GM12878 (cell line): ENCODE measurements around the gene BSPRY. TPM values are rescaled to one million over a fixed set of nuclear protein-coding genes. Genes with fewer than 3 reads are reported as not detected.
A peak's percentile ranks its signal among the peaks of the same experiment; 100 is the strongest.

Experiments
- CHD1 ChIP-seq: IDR thresholded peaks from 2 replicates; pipeline ENCODE4 v1.6.1; 2012; ENCODE audit warnings: low read depth, low read length, improper control_type of control experiment
- CHD2 ChIP-seq: IDR thresholded peaks from 2 replicates; pipeline ENCODE4 v1.6.1; 2011; ENCODE audit warnings: low read depth, low read length, improper control_type of control experiment, borderline replicate concordance
- EP300 ChIP-seq, 2 experiments: fragments of 150-350 bp in 1 of 2; IDR thresholded peaks; 2 replicates each; pipeline ENCODE4 v1.6.1; 2011 to 2012; ENCODE audit warnings: low read depth in 2 of 2, low read length in 2 of 2, borderline replicate concordance in 1 of 2, improper control_type of control experiment in 1 of 2, inconsistent platforms in 1 of 2; ENCODE audit not compliant: control insufficient read depth in 1 of 2
- JUNB ChIP-seq: IDR thresholded peaks from 2 replicates; pipeline ENCODE4 v1.6.1; 2016; ENCODE audit warnings: antibody characterized with exemption, mild to moderate bottlenecking
- NFXL1 ChIP-seq: fragments of 450-650 bp; IDR thresholded peaks from 2 replicates; pipeline ENCODE4 v1.6.1; 2017; ENCODE audit warnings: antibody characterized with exemption, mild to moderate bottlenecking, borderline replicate concordance
- NR2C2 ChIP-seq: IDR thresholded peaks from 2 replicates; pipeline ENCODE4 v1.6.1; 2011; ENCODE audit warnings: borderline replicate concordance, low read depth; ENCODE audit not compliant: control insufficient read depth, insufficient read length
- NR2F1 ChIP-seq: fragments of 450-650 bp; conservative IDR thresholded peaks from 2 replicates; pipeline ENCODE4 v1.6.1; 2017; ENCODE audit warnings: mild to moderate bottlenecking
- RUNX3 ChIP-seq: IDR thresholded peaks from 2 replicates; pipeline ENCODE4 v1.6.1; 2012; ENCODE audit warnings: low read length, inconsistent platforms
- SMARCA5 ChIP-seq: fragments of 450-650 bp; IDR thresholded peaks from 2 replicates; pipeline ENCODE4 v1.6.1; 2017; ENCODE audit warnings: mild to moderate bottlenecking
- SMC3 ChIP-seq: IDR thresholded peaks from 2 replicates; pipeline ENCODE4 v1.6.1; 2011; ENCODE audit warnings: low read length, improper control_type of control experiment, borderline replicate concordance
- SPI1 ChIP-seq: IDR thresholded peaks from 2 replicates; pipeline ENCODE4 v1.6.1; 2011; ENCODE audit warnings: low read depth, mild to moderate bottlenecking, low read length, moderate library complexity, borderline replicate concordance; ENCODE audit not compliant: insufficient read depth
- TCF3 ChIP-seq: IDR thresholded peaks from 2 replicates; pipeline ENCODE4 v1.6.1; 2012; ENCODE audit warnings: low read depth, mild to moderate bottlenecking, low read length, borderline replicate concordance; ENCODE audit not compliant: insufficient read depth
- WRNIP1 ChIP-seq: IDR thresholded peaks from 2 replicates; pipeline ENCODE4 v1.6.1; 2011; ENCODE audit warnings: low read depth, low read length, improper control_type of control experiment, borderline replicate concordance
- YBX1 ChIP-seq: fragments of 450-650 bp; IDR thresholded peaks from 2 replicates; pipeline ENCODE4 v1.6.1; 2016; ENCODE audit warnings: antibody characterized with exemption
- polyA plus RNA-seq, 11 experiments: library from polyadenylated mRNA; depleted of rRNA in 4 of 11; unstranded in 6 of 11; stranded (reverse) in 5 of 11; fragments of >200 nt; fragmentation: Nextera tagmentation in 4 of 11; fragmentation: Illumina TruSeq in 1 of 11; extraction: Ambion mirVana in 4 of 11; extraction: Trizol in 1 of 11; gene quantifications; 1 replicate in 1 of 11; 2 replicates in 10 of 11; pipeline versions ENCODE4 v1.2.1 to v1.2.3, GENCODE V29; 2011 to 2016; ENCODE audit warnings: inconsistent platforms in 2 of 11, missing spikeins in 2 of 11, low read depth in 1 of 11
- total RNA-seq, 4 experiments: library from RNA; depleted of rRNA in 3 of 4; stranded (reverse); fragments of >200 nt in 3 of 4; fragmentation: Illumina TruSeq in 1 of 4; extraction: Trizol in 1 of 4; gene quantifications; 2 replicates each; pipeline versions ENCODE4 v1.2.1 to v1.2.3, GENCODE V29; 2013 to 2021
- TF ChIP-seq, protein P1 (sequence below), 3 experiments: IDR thresholded peaks in 2 of 3; conservative IDR thresholded peaks in 1 of 3; 2 replicates each; pipeline ENCODE4 v1.5.1; 2011; ENCODE audit warnings: low read depth in 3 of 3, low read length in 3 of 3, mild to moderate bottlenecking in 3 of 3, control low read depth in 2 of 3, moderate library complexity in 2 of 3, inconsistent platforms in 1 of 3, mixed read lengths in 1 of 3; ENCODE audit not compliant: control insufficient read depth in 2 of 3, insufficient read depth in 1 of 3; ENCODE audit errors: extremely low read depth in 1 of 3
- TF ChIP-seq, protein P2 (sequence below): fragments of 450-650 bp; IDR thresholded peaks from 2 replicates; pipeline ENCODE4 v1.6.1; 2017; ENCODE audit warnings: low read depth, mild to moderate bottlenecking, moderate library complexity
- TF ChIP-seq, protein P3 (sequence below): IDR thresholded peaks from 2 replicates; pipeline ENCODE4 v1.6.1; 2011; ENCODE audit warnings: low read depth, low read length, improper control_type of control experiment, borderline replicate concordance
- TF ChIP-seq, protein P4 (sequence below): fragments of 450-650 bp; IDR thresholded peaks from 2 replicates; pipeline ENCODE4 v1.6.1; 2017; ENCODE audit warnings: borderline replicate concordance
- TF ChIP-seq, protein P5 (sequence below): IDR thresholded peaks from 2 replicates; pipeline ENCODE4 v1.6.1; 2011; ENCODE audit warnings: borderline replicate concordance, low read depth, mild to moderate bottlenecking, moderate library complexity, low read length; ENCODE audit not compliant: insufficient read depth, poor library complexity, severe bottlenecking
- TF ChIP-seq, protein P6 (sequence below): IDR thresholded peaks from 2 replicates; pipeline ENCODE4 v1.6.1; 2011; ENCODE audit warnings: borderline replicate concordance, low read depth, mild to moderate bottlenecking, moderate library complexity, mixed read lengths, low read length; ENCODE audit not compliant: insufficient read depth; ENCODE audit errors: extremely low read length

BSPRY gene
- total and polyA plus RNA-seq, 10 of the 15 experiments (the other 5 are each of a cell fraction or from before 2014, with no cell fraction given), result 0.45 to 6.3 (median 4.1) TPM

DNA sequence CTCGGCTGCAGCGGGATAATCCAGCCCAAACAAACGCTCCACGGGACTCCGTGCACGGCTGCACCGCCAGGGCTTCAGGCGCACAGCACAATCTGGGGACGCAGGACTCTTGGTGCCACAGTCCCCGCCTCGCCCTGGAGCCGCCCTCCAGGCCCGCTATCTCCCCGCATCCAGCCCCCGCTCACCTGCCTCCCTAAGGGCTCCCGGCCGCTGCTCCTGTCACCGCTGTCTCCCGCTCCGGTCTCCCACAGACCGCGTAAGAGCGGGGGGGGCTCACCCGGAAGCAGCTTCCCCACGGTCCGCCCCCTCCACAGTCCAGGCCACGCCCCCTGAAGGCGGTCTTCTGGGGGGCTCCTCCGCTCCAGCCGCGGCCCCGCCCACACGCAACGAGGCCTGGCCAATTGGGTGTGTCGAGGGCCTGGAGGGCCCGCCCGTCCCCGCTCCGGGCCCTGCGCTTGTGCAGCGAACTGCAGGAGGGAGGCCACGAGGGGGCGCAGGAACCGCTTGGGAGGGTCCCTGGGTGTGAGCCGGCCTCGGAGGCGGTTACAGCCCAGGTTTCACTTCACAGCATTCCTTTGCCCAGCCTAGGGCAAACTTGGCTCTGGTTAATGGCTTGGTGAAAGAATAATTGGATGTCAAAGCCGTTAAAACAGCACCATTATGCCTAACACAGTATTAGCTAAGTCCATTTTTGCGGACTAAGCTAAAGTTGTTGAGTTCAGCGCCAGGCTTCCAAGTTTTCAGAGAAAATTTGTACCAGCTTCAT is 51.9 kb downstream of the BSPRY start, which contains the start of gene ALAD (continued):
- TF ChIP-seq, protein P1, sequence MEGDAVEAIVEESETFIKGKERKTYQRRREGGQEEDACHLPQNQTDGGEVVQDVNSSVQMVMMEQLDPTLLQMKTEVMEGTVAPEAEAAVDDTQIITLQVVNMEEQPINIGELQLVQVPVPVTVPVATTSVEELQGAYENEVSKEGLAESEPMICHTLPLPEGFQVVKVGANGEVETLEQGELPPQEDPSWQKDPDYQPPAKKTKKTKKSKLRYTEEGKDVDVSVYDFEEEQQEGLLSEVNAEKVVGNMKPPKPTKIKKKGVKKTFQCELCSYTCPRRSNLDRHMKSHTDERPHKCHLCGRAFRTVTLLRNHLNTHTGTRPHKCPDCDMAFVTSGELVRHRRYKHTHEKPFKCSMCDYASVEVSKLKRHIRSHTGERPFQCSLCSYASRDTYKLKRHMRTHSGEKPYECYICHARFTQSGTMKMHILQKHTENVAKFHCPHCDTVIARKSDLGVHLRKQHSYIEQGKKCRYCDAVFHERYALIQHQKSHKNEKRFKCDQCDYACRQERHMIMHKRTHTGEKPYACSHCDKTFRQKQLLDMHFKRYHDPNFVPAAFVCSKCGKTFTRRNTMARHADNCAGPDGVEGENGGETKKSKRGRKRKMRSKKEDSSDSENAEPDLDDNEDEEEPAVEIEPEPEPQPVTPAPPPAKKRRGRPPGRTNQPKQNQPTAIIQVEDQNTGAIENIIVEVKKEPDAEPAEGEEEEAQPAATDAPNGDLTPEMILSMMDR (IDR thresholded peaks at IDR 0.05 in 2 of 3, conservative IDR thresholded peaks at IDR 0.05 in 1 of 3; ENCODE audit: control insufficient read depth in 2 of 3, extremely low read depth in 1 of 3, insufficient read depth in 1 of 3, low read depth in 3 of 3, low read length in 3 of 3), result peak; percentile 95 to 99 (median 96)
- TF ChIP-seq SMARCA5 (no peak; the same call in none of the 2 replicates), NR2C2 (no peak), YBX1 (no peak), JUNB (no peak), CHD2 (peak; percentile 63; the same call in 1 of the 2 replicates), TCF3 (no peak), CHD1 (no peak), NR2F1 (0 out of 2 replicates have a peak, but pooled peaks have one; percentile 19), WRNIP1 (no peak), EP300 (IDR thresholded peaks at IDR 0.05; ENCODE audit: borderline replicate concordance in 1 of 2, control insufficient read depth in 1 of 2, low read depth in 2 of 2, low read length in 2 of 2) (no peak), NFXL1 (no peak), SPI1 (no peak), SMC3 (peak; percentile 84), RUNX3 (peak; percentile 64)
- TF ChIP-seq, protein P2, sequence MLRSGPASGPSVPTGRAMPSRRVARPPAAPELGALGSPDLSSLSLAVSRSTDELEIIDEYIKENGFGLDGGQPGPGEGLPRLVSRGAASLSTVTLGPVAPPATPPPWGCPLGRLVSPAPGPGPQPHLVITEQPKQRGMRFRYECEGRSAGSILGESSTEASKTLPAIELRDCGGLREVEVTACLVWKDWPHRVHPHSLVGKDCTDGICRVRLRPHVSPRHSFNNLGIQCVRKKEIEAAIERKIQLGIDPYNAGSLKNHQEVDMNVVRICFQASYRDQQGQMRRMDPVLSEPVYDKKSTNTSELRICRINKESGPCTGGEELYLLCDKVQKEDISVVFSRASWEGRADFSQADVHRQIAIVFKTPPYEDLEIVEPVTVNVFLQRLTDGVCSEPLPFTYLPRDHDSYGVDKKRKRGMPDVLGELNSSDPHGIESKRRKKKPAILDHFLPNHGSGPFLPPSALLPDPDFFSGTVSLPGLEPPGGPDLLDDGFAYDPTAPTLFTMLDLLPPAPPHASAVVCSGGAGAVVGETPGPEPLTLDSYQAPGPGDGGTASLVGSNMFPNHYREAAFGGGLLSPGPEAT, result peak; percentile 49; the same call in 1 of the 2 replicates
- TF ChIP-seq, protein P3, sequence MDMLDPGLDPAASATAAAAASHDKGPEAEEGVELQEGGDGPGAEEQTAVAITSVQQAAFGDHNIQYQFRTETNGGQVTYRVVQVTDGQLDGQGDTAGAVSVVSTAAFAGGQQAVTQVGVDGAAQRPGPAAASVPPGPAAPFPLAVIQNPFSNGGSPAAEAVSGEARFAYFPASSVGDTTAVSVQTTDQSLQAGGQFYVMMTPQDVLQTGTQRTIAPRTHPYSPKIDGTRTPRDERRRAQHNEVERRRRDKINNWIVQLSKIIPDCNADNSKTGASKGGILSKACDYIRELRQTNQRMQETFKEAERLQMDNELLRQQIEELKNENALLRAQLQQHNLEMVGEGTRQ, result no peak
- TF ChIP-seq, protein P4, sequence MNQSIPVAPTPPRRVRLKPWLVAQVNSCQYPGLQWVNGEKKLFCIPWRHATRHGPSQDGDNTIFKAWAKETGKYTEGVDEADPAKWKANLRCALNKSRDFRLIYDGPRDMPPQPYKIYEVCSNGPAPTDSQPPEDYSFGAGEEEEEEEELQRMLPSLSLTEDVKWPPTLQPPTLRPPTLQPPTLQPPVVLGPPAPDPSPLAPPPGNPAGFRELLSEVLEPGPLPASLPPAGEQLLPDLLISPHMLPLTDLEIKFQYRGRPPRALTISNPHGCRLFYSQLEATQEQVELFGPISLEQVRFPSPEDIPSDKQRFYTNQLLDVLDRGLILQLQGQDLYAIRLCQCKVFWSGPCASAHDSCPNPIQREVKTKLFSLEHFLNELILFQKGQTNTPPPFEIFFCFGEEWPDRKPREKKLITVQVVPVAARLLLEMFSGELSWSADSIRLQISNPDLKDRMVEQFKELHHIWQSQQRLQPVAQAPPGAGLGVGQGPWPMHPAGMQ, result no peak
- TF ChIP-seq, protein P5, sequence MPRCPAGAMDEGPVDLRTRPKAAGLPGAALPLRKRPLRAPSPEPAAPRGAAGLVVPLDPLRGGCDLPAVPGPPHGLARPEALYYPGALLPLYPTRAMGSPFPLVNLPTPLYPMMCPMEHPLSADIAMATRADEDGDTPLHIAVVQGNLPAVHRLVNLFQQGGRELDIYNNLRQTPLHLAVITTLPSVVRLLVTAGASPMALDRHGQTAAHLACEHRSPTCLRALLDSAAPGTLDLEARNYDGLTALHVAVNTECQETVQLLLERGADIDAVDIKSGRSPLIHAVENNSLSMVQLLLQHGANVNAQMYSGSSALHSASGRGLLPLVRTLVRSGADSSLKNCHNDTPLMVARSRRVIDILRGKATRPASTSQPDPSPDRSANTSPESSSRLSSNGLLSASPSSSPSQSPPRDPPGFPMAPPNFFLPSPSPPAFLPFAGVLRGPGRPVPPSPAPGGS, result no peak
- TF ChIP-seq, protein P6, sequence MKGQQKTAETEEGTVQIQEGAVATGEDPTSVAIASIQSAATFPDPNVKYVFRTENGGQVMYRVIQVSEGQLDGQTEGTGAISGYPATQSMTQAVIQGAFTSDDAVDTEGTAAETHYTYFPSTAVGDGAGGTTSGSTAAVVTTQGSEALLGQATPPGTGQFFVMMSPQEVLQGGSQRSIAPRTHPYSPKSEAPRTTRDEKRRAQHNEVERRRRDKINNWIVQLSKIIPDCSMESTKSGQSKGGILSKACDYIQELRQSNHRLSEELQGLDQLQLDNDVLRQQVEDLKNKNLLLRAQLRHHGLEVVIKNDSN, result no peak
